Stimulated activated CD4-positive, alpha-beta T cell treated with anti-CD3 and anti-CD28 coated beads, Interleukin-4, amount 100 ng/mL, for 48 hours (primary cell): Measurements from ENCODE around the gene SHMT2.

Experiments used
- DNase-seq, 2 donors: peaks; one replicate each; pipeline ENCODE4 v3.0.0-alpha.2; 2020; ENCODE audit warnings: low read depth in 2 of 2

The SHMT2 gene

GRCh38 chr12:57213763-57214397, 15.6 kb upstream of the SHMT2 start:
- DNase-seq: no peak

DNA sequence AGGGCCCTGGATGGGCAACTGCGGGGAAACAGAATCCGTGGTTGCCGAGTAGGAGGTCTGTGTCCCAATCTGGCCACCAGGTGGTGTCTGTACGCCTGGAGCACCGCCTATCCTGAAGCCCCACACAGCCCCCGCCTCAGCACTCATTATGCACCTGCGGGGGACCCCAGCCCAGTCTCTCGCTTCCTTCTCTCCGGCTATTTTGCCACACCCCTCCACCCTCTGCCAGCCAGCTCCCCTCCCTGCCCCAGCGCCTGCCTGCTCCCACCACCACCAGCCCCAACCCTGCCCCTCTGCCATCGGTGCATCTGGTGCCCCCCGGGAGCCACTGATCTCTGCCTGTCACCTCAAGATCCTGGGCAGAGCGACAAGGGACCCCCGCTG, 15.1 kb upstream of the SHMT2 start:
- peak; percentile 59 to 61 for DNase-seq

GRCh38 chr12:57215065-57215464, 14.4 kb upstream of the SHMT2 start:
- no peak for DNase-seq

DNA sequence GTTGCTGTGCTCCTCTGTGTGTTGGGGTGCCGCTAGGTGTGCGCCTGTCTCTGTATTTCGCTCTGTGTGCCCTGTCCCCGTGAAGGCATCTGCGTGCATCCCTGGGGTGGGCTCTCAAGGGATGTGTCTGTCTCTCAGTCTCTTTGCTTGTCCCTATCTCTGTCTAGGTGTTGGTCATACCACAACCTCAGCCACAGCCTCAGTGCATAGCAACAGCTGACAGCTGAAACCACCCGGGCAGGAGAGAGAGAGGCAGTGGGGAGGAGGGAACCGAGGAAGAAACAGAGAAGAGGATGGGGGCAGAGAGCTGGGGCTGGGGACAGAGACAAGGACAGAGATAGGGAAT, 13.9 kb upstream of the SHMT2 start:
- DNase-seq: no peak

- DNase-seq: no peak
Observed at GRCh38 chr12:57216014-57216911, 13.2 kb upstream of the SHMT2 start, which contains the start of gene NXPH4. Gene NXPH4, plus strand, starts transcription at chr12:57216794. Its CDS starts 176 bp downstream, at chr12:57216970.

DNA sequence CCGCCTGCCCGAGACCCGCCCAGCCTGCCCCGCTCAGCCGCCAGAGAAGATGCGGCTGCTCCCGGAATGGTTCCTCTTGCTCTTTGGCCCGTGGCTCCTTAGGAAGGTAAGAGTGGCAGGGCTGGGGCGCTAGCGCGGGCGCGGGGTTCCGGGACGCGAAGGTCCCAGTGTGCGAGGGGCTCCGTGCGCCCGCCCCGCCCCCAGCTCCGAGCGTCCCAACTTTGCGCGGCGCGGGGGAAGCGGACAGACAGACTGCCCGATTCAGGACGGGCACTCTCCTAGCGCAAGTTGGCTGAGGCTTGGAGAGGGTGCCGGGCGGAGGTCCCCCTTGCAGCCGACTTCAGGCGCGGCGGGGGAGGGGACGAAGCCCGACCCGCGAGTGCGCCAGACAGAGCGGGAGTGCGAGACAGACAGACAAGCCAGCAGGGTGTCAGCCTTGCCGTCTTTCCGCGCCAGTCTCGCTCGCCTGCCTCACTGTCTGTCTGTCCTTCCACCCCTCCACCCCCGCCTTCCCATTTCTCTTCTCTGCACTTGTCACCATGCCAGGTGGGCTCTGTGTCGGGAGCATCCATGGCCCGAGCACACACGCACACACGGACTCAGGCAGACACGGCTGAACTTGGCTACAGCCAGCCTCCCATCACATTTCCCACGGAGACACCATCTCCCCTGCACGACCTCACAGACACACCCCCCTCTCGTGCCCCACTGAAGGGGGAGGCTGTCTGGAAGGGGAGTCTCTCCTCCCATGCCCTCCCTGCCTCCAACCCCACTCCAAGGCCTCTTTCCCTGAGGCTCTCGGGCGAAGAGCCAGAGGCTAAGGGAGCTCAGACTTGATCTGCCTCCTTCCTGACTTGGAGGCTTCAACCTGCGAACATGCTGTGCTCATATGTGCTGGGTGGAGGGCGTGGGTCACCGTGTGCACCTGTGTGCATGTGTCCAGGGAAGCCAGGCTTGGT, 12.3 kb upstream of the SHMT2 start:
- DNase-seq: no peak

GRCh38 chr12:57218030-57218853, 11.3 kb upstream of the SHMT2 start:
- DNase-seq: no peak

DNA sequence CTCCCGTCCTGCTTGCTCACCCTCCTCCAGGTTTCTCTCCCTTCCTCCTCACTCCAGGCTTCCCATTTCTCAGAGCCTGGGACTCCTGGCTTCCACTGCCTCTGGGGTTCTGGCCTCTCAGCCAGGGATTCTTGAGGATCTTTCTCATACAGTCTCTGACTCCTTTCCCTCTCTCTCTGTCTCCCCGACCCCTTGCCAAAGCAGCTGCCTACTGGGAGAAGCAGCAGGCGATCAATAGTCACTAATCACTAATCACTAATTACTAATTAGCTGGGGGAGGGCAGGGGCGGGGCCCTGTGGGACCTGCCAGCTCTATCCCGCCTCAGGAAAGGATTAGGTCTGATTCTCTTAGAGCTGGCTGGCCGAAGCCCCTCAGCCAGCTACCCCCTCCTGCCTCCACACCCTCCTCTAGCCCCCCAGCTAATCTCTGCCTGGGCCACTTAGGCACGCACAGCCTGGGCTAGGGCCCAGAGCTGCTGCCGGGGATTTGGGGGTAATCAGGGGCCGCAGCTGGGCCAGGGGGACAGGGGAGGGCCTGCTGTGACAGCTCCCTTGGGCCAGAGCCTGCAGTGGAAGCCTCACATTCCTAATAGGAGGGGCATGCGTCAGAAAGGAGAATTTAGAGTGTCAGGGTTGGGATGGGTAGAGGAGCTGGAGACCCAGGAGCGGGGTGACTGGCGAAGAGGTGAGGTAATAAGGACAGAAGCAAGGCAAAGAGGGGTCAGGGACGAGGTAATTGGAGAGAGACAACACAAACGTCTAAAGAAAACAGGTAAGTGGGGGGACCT, 10.1 kb upstream of the SHMT2 start:
- no peak for DNase-seq

GRCh38 chr12:57219993-57220754, 9.3 kb upstream of the SHMT2 start:
- no peak for DNase-seq

- no peak for DNase-seq
Observed at GRCh38 chr12:57220770-57221168, 8.7 kb upstream of the SHMT2 start.

DNA sequence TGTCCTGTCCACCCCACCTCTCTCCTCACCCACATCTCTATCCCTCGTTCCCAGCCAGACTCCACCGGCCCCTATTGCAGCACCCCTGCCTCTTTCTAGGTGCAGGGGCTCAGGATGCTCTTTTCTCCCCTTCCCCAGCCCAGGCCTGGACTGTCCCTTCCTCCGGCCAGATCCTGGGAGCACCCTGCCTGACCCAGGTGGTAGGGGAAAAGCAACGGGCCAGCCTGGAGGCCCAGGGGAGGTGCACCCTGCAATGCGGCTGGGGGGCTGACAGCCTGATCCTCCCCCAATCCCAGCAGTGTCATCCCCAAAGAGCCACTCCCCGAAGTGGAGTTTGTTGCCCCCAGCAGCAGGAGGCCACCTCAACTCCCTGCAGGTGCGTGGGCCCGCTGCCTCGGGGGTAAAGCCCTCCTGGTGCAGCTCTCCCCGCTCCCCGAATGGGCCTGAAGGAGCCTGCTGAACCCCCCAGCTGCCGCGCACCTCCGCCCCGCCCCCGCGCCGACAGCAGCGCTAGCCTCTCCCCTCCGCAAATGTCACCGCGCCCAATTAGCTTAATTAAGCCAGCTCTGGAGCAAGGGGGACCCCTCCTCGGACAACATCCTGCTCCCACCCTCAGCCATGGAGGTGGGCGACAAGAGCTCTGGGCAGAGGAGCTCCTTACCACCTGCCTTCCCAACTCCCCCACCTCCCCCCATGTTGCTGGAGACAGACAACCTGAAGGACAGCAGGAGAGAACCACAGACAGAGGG, 8.2 kb upstream of the SHMT2 start:
- no peak for DNase-seq

GRCh38 chr12:57222286-57223190, 7.0 kb upstream of the SHMT2 start:
- DNase-seq: no peak

DNA sequence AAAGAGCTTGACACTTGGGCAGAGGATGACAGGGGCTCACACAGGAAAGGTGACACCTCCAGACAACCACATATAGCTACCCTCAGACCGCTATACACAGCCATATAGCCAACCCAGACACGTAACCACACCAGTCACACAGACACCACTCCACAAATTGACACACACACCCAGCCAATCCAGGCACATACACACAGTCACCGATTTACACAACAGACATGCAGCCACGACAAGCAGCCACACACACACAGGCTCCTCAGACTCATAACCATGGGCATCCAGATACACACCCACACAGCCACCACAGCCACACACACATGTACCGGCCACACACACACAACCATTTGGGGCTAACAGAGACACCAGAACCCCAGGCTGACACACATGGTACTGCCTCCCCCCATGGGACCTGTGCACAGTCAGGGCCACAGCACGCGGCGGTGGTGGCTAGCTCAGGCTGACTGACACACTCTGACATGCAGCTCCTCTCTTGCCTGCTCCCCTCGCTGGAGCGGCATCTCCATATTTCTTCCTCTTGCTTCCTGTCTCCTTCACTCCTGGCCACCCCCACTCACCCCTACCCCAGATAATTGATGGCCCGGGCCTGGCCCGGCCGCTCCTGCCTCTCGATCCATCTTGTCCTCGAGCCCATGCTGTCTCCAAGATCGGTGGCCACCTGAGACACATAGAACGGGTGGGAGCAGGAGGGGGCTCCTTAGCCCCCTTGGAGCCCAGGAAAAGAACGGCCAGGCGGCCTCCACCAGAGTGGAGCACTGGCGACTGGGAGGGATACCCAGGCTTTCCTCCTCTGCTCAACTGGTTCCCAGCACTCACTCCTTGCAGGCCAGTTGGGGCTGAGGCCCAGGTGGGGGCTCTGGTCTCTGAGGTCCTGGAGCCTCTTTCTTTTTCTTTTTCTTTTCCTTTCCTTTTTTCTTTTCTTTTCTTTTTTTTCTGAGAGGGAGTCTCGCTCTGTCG, 6.0 kb upstream of the SHMT2 start:
- DNase-seq: no peak

GRCh38 chr12:57224278-57224972, 5.1 kb upstream of the SHMT2 start:
- no peak for DNase-seq

DNA sequence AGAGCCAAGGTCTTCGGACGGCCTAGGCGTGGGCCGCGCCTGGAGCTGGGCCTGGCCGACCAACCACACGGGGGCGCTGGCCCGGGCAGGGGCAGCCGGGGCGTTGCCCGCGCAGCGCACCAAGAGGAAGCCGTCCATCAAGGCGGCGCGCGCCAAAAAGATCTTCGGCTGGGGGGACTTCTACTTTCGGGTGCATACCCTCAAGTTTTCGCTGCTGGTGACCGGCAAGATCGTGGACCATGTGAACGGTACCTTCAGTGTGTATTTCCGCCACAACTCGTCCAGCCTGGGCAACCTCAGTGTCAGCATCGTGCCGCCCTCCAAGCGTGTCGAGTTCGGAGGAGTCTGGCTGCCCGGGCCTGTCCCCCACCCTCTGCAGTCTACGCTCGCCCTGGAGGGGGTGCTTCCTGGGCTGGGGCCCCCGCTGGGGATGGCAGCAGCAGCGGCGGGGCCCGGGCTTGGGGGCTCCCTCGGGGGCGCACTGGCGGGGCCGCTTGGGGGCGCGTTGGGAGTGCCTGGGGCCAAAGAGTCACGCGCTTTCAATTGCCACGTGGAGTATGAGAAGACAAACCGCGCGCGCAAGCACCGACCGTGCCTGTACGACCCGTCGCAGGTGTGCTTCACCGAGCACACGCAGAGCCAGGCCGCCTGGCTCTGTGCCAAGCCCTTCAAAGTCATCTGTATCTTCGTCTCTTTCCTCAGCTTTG, 4.4 kb upstream of the SHMT2 start:
- peak in 1 of 2 donors; percentile 61 for DNase-seq
